ENCODE data around the gene LEKR1.

GRCh38 chr3:156836701-156837100, 10.5 kb downstream of the LEKR1 start:
- TF ChIP-seq POLR2AphosphoS5 (IDR thresholded peaks at IDR 0.05; ENCODE audit: borderline replicate concordance, low read depth, low read length) (no peak), EZH2 (IDR thresholded peaks at IDR 0.05) (no peak), FOXP2 (optimal IDR thresholded peaks at IDR 0.05; ENCODE audit: control extremely low read depth, extremely low read length, insufficient read depth) (no peak)

Data from SK-N-MC (cell line).